ENCODE data around the gene LAG3.
A peak's percentile ranks its signal among the peaks of the same experiment; 100 is the strongest.

LAG3 gene

GRCh38 chr12:6824085-6824775 is 51.9 kb downstream of the LAG3 start:
- no peak for DNase-seq

GRCh38 chr12:6824901-6825381 is 52.6 kb downstream of the LAG3 start:
- DNase-seq: no peak

- peak; percentile 71 for DNase-seq
Measured at GRCh38 chr12:6825398-6826124, 53.2 kb downstream of the LAG3 start.

- DNase-seq: no peak
Measured at GRCh38 chr12:6826125-6826733, 53.9 kb downstream of the LAG3 start.

GRCh38 chr12:6826734-6827436 is 54.6 kb downstream of the LAG3 start:
- DNase-seq: no peak

- DNase-seq: no peak
Measured at GRCh38 chr12:6827437-6827911, 55.2 kb downstream of the LAG3 start.

Data from activated CD4-positive, alpha-beta T cell treated with anti-CD3 and anti-CD28 coated beads for 1 hour (primary cell).